ENCODE data around the gene COL5A2. TPM values are rescaled to one million over a fixed set of nuclear protein-coding genes. Genes with fewer than 3 reads are reported as not detected.

COL5A2 gene
- total RNA-seq, 2 donors from 2014 or later = 10.4 to 24.6 TPM

DNA sequence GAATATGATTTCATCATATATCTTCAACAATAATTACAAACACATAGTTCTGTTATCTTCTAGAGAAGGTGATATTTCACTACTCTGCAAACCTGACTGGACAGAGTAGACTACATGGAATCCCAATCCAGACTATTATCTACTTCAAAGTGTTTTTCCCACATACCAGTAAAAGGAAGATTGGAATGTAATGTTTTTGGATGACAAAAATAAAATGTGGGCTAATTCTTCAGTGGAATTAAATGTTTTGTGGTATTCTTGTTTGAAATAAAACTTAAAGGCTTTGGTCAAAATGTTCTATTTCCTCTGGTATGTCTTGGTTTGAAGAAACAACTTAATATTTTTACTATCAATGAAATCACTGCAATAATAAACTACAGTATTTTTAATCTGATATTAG is 22.1 kb downstream of the COL5A2 start:
- TF ChIP-seq, protein P1, sequence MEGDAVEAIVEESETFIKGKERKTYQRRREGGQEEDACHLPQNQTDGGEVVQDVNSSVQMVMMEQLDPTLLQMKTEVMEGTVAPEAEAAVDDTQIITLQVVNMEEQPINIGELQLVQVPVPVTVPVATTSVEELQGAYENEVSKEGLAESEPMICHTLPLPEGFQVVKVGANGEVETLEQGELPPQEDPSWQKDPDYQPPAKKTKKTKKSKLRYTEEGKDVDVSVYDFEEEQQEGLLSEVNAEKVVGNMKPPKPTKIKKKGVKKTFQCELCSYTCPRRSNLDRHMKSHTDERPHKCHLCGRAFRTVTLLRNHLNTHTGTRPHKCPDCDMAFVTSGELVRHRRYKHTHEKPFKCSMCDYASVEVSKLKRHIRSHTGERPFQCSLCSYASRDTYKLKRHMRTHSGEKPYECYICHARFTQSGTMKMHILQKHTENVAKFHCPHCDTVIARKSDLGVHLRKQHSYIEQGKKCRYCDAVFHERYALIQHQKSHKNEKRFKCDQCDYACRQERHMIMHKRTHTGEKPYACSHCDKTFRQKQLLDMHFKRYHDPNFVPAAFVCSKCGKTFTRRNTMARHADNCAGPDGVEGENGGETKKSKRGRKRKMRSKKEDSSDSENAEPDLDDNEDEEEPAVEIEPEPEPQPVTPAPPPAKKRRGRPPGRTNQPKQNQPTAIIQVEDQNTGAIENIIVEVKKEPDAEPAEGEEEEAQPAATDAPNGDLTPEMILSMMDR (IDR thresholded peaks at IDR 0.05) = no peak
- no peaks in the 10 kb centered on the region for H3K27me3 ChIP-seq
- no peak for DNase-seq
- H3K4me3 ChIP-seq = no peak overlapping the region
- no peak overlapping the region for H3K27ac ChIP-seq
- no peaks in the 10 kb centered on the region for H3K36me3 ChIP-seq
- H3K9ac ChIP-seq (ENCODE audit: low read depth in 2 of 2, low read length in 2 of 2) = no peak overlapping the region
- H3K9me3 ChIP-seq = no peaks in the 10 kb centered on the region
- intact Hi-C loops (cut with DNase I) = no loop called here
- no peaks in the 10 kb centered on the region for H3K4me1 ChIP-seq

DNA sequence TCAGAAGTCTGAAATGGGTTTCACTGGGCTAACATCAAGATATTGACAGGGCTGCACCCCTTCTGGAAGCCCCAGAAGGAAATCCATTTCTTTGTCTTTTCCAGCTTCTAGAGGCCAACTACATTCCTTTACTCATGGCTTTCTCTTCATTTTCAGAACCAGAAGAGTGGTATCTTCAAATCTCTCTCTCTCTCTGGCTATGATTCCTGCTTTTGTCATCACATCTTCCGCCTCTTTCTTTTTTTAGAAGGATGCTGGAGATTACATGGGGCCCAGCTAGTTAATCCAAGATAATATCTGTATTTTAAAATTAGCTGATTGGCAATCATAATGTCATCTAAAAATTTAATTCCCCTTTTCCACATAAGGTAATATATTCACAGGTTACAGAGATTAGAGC is 23.8 kb downstream of the COL5A2 start:
- DNase-seq = no peak

DNA sequence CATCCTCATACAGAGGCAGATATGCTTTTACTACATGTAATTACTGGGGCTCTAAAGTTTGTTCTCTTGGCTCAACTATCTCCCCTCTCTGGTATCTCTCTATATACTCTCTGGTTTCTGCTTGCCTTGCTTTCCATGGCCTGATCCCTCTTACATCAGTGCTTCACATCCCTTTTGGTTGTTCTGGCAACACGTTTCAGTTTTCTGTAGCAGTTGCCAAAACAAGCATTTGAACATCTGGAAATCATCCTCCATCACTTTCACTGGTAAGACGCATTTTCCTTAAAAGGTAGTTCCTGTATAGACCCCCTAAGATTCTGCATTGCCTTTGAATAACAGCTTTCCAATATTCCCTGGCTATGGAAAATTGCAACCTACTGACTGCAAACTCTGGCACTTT is 25.9 kb downstream of the COL5A2 start:
- Histone ChIP-seq H3K9me3 (no peaks in the 10 kb centered on the region), H3K36me3 (no peaks in the 10 kb centered on the region), H3K4me3 (no peak overlapping the region), H3K27me3 (no peaks in the 10 kb centered on the region), H3K4me1 (no peaks in the 10 kb centered on the region), H3K27ac (no peak overlapping the region), H3K9ac (ENCODE audit: low read depth in 2 of 2, low read length in 2 of 2) (no peak overlapping the region)
- TF ChIP-seq, protein P1 (IDR thresholded peaks at IDR 0.05) = no peak
- intact Hi-C loops (cut with DNase I) = no loop called here
- no peak for DNase-seq

More for the DNA sequence above, 23.8 kb downstream of the COL5A2 start:
- no peak overlapping the region for H3K4me3 ChIP-seq
- H3K27ac ChIP-seq = no peak overlapping the region
- no peaks in the 10 kb centered on the region for H3K9me3 ChIP-seq
- no peaks in the 10 kb centered on the region for H3K36me3 ChIP-seq
- H3K4me1 ChIP-seq = no peaks in the 10 kb centered on the region
- TF ChIP-seq, protein P1 (IDR thresholded peaks at IDR 0.05) = no peak
- H3K9ac ChIP-seq (ENCODE audit: low read depth in 2 of 2, low read length in 2 of 2) = no peak overlapping the region
- no peaks in the 10 kb centered on the region for H3K27me3 ChIP-seq
- intact Hi-C loops (cut with DNase I) = no loop called here

DNA sequence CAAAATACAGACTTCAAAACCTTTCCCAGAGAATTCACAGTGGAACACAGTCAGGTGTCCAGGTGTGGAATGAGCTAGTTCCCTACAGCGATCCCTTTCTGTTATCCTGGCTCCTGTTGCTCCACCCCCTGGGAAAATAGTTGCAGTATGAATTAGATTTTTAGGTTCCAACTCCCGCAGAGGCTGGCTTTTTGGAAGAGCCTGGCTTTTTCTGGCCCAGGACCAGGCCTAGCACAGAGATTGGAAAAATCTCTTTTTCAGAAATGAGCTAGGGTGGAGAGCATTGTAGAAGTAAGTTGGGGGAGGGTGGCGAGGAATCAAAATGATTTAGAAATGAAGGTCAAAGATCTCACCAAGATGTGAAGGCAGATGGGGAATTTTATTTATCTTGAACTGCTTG is 27.1 kb downstream of the COL5A2 start:
- H3K4me1 ChIP-seq = no peaks in the 10 kb centered on the region
- no peak for DNase-seq
- H3K27ac ChIP-seq = no peak overlapping the region
- H3K27me3 ChIP-seq = no peaks in the 10 kb centered on the region
- no peak overlapping the region for H3K4me3 ChIP-seq
- no peaks in the 10 kb centered on the region for H3K9me3 ChIP-seq
- no peak overlapping the region for H3K9ac ChIP-seq (ENCODE audit: low read depth in 2 of 2, low read length in 2 of 2)
- no peaks in the 10 kb centered on the region for H3K36me3 ChIP-seq
- TF ChIP-seq, protein P1 (IDR thresholded peaks at IDR 0.05) = no peak
- intact Hi-C loops (cut with DNase I) = no loop called here

DNA sequence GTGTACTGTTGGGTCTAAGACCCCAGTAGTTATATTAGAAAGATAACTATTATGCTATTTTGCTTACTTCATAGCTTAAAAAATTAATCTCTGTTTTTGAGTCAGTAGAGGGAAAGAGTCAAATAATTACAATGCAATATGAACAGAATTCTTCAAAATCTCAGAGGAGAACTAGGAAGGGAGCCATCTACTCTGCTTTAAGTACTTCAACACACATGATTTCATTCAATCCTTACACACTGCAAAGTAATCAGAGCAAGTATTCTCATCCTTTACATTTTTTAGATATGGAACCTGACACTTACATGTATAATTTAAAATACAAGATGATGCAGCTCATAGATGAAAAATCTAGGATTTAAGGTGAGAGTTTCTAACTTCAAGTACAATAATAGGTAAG is 27.7 kb downstream of the COL5A2 start:
- TF ChIP-seq, protein P1 (IDR thresholded peaks at IDR 0.05) = no peak
- intact Hi-C loops (cut with DNase I) = no loop called here
- Histone ChIP-seq H3K27ac (no peak overlapping the region), H3K27me3 (no peaks in the 10 kb centered on the region), H3K4me3 (no peak overlapping the region), H3K9me3 (no peaks in the 10 kb centered on the region), H3K4me1 (no peaks in the 10 kb centered on the region), H3K36me3 (no peaks in the 10 kb centered on the region), H3K9ac (ENCODE audit: low read depth in 2 of 2, low read length in 2 of 2) (no peak overlapping the region)
- no peak for DNase-seq

DNA sequence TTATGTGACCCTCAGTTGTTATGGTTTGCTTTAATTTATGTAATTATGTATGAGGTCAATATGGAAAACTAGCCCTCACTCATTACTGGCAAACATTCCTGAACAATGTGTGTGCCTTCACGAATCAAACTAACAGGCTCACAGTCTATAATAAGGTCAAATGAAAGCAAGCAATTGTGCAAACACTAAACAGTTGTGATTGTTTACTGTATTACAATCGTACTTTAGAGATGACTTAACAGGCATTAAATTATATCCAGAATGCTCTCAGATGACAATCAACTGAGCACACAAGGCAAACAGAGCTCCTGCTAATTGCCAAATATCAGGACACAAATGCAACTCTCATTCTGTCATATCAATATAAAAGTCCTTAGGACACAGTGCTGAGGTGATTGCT is 29.5 kb downstream of the COL5A2 start:
- H3K36me3 ChIP-seq = no peaks in the 10 kb centered on the region
- H3K9ac ChIP-seq (ENCODE audit: low read depth in 2 of 2, low read length in 2 of 2) = no peak overlapping the region
- H3K27ac ChIP-seq = no peak overlapping the region
- intact Hi-C loops (cut with DNase I) = no loop called here
- no peaks in the 10 kb centered on the region for H3K9me3 ChIP-seq
- no peak for DNase-seq
- H3K27me3 ChIP-seq = no peaks in the 10 kb centered on the region
- TF ChIP-seq, protein P1 (IDR thresholded peaks at IDR 0.05) = no peak
- no peaks in the 10 kb centered on the region for H3K4me1 ChIP-seq
- H3K4me3 ChIP-seq = no peak overlapping the region
